ENCODE data around the gene NPAS3. TPM values are rescaled to one million over a fixed set of nuclear protein-coding genes. Genes with fewer than 3 reads are reported as not detected.

The NPAS3 gene
- total and polyA plus RNA-seq, 11 donors = 0.15 to 3.4 (median 0.92) TPM

DNA sequence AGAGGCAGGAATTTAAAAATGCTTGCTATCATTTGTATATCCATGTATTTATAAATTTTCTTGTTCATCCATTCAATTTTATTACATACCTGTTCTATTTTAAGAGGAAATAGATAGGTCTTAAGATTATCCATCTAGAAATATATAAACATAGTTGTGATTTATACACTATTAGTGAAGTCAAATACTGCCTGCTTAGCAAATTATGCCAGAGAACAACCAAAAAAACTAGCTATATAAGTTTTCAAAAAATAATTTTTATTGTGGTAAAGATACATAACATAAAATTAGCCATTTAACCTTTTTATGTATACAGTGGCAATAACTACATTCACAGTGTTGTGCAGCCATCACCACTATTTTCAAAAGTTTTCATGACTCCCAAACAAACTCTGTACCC lies 237.3 kb downstream of the NPAS3 start:
- intact Hi-C loops (cut with DNase I) = no loop called here
- H3K4me1 ChIP-seq = no peaks in the 10 kb centered on the region
- no peak for ATAC-seq
- no peaks in the 10 kb centered on the region for H3K9me3 ChIP-seq
- H3K27ac ChIP-seq = no peak overlapping the region
- DNase-seq = no peak
- no peaks in the 10 kb centered on the region for H3K27me3 ChIP-seq
- no peaks in the 10 kb centered on the region for H3K36me3 ChIP-seq
- no peak overlapping the region for H3K4me3 ChIP-seq
- TF ChIP-seq CTCF (IDR thresholded peaks at IDR 0.05) (no peak), POLR2A (IDR thresholded peaks at IDR 0.05) (no peak)

- DNase-seq = no peak
Observed at GRCh38 chr14:33184587-33184986, 245.9 kb downstream of the NPAS3 start.

GRCh38 chr14:33186656-33187055 lies 248.0 kb downstream of the NPAS3 start:
- H3K9me3 ChIP-seq = no peaks in the 10 kb centered on the region
- ATAC-seq (no peak), DNase-seq (no peak)
- peaks cover 0 to 3% (median 0%) of the 10 kb centered on the region in 9 donors for H3K27me3 ChIP-seq
- H3K27ac ChIP-seq = no peak overlapping the region
- no peak overlapping the region for H3K4me3 ChIP-seq
- TF ChIP-seq POLR2A (IDR thresholded peaks at IDR 0.05) (no peak), CTCF (IDR thresholded peaks at IDR 0.05) (no peak)
- H3K36me3 ChIP-seq = no peaks in the 10 kb centered on the region
- H3K4me1 ChIP-seq = no peaks in the 10 kb centered on the region
- intact Hi-C loops (cut with DNase I) = no loop called here

More at GRCh38 chr14:33184587-33184986, 245.9 kb downstream of the NPAS3 start:
- Histone ChIP-seq H3K4me3 (no peak overlapping the region), H3K36me3 (no peaks in the 10 kb centered on the region), H3K27ac (no peak overlapping the region), H3K4me1 (no peaks in the 10 kb centered on the region), H3K9me3 (no peaks in the 10 kb centered on the region), H3K27me3 (peaks cover 0 to 3% (median 0%) of the 10 kb centered on the region in 9 donors)
- ATAC-seq = no peak
- intact Hi-C loops (cut with DNase I) = no loop called here
- 30 to 47% (median 33%) methylated on average over 2 of the region's 2 CpGs for WGBS, 4 donors
- TF ChIP-seq CTCF (IDR thresholded peaks at IDR 0.05) (peak in 4 of 12 donors; percentile 10 to 22 (median 15)), POLR2A (IDR thresholded peaks at IDR 0.05) (no peak)

- TF ChIP-seq POLR2A (IDR thresholded peaks at IDR 0.05) = no peak
- H3K4me1 ChIP-seq = no peaks in the 10 kb centered on the region
- ATAC-seq = no peak
- H3K36me3 ChIP-seq = no peaks in the 10 kb centered on the region
- H3K4me3 ChIP-seq = no peak overlapping the region
- H3K27me3 ChIP-seq = peaks cover 0 to 3% (median 0%) of the 10 kb centered on the region in 9 donors
- H3K27ac ChIP-seq = no peak overlapping the region
- intact Hi-C loops (cut with DNase I) = no loop called here
- H3K9me3 ChIP-seq = no peaks in the 10 kb centered on the region
- WGBS, 4 donors = 71 to 81% (median 77%) methylated on average over 2 of the region's 2 CpGs
- DNase-seq = no peak
Observed at GRCh38 chr14:33188880-33189279, 250.2 kb downstream of the NPAS3 start.

GRCh38 chr14:33191855-33192254 lies 253.2 kb downstream of the NPAS3 start:
- H3K36me3 ChIP-seq = no peaks in the 10 kb centered on the region
- no peak for TF ChIP-seq POLR2A (IDR thresholded peaks at IDR 0.05)
- TF ChIP-seq CTCF (IDR thresholded peaks at IDR 0.05) = no peak
- H3K27me3 ChIP-seq = peaks cover 0 to 3% (median 0%) of the 10 kb centered on the region in 9 donors
- no peak overlapping the region for H3K4me3 ChIP-seq
- intact Hi-C loops (cut with DNase I) = loop anchor here in 1 of 10 donors (10.0 kb wide), 1 partner anchor 603 kb away; no protein-coding TSS in a partner anchor
- H3K4me1 ChIP-seq = no peaks in the 10 kb centered on the region
- no peak for DNase-seq
- H3K27ac ChIP-seq = no peak overlapping the region
- no peak for ATAC-seq
- no peaks in the 10 kb centered on the region for H3K9me3 ChIP-seq
